CMK (cell line): ENCODE data around the gene TRRAP.

Experiments used
- DNase-seq: peaks from one replicate; pipeline ENCODE4 v3.0.0-alpha.2; 2010; ENCODE audit warnings: low read depth

The TRRAP gene

GRCh38 chr7:99061001-99061776, 182.9 kb downstream of the TRRAP start:
- no peak for DNase-seq
